Mucosa of gallbladder (tissue), 1 donor: ENCODE results near the gene RFNG. TPM values are rescaled to one million over a fixed set of nuclear protein-coding genes. Genes with fewer than 3 reads are reported as not detected.

Experiments
- DNase-seq: peaks from one replicate; pipeline ENCODE4 v3.0.0-alpha.2; 2020; ENCODE audit warnings: low spot score
- total RNA-seq: library from RNA; stranded (reverse); gene quantifications from one replicate; pipeline ENCODE4 v1.2.1, GENCODE V29; 2021
- donor health status: DM: no; HTN: no; CAD: no.

Gene RFNG, protein sequence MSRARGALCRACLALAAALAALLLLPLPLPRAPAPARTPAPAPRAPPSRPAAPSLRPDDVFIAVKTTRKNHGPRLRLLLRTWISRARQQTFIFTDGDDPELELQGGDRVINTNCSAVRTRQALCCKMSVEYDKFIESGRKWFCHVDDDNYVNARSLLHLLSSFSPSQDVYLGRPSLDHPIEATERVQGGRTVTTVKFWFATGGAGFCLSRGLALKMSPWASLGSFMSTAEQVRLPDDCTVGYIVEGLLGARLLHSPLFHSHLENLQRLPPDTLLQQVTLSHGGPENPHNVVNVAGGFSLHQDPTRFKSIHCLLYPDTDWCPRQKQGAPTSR
- 51.6 TPM for total RNA-seq

DNA sequence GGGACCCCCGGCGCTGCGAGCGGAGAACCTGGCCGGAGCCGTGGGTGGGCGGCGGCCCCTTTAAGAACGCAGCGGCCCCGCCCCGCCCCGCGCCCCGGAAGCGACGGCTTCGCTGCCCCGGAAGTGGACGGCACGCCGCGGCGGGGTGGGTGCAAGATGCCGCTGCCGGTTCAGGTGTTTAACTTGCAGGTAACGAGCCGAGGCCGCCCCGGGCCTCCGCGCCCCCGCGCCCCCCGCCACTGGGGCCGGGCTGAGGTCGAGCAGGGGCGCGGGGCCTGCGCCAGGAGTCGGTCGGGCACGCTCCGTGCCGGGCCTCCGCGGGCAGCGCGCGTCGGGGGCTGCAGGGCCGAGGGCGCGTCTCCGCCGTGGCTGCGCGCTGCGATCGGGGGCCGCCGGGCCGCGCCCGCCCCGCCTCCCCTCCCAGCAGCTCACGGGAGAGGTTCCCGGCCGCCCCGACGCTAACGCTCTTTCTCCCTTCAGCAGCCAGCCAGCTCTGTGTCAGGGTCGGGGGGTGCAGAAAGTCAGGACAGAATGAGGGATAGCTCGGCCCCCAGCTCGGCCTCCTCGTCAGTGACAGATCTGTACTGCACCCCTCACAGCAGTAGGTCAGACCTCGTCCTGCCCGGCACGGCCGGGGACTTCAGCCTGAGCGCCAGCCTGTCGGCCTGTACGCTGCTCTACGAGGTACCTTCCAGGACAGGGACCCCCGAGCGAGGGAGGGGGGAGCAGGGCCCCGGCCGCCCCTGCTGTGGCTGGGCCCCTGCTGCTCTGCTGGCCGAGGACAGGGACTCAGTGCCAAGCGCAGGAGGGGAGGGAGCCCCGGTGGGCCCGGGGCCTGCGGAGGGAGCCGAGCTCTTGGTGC, at the start of gene RFNG, which contains the start of gene GPS1:
RFNG (minus strand) TSS at position 36 of the 862 bp plus-strand sequence. CDS start 45 bp downstream, outside the sequence.
GPS1 (plus strand) TSS at position 123 of the 862 bp plus-strand sequence; CDS start at position 157, 34 bp downstream.
- peak; percentile 68 for DNase-seq

DNA sequence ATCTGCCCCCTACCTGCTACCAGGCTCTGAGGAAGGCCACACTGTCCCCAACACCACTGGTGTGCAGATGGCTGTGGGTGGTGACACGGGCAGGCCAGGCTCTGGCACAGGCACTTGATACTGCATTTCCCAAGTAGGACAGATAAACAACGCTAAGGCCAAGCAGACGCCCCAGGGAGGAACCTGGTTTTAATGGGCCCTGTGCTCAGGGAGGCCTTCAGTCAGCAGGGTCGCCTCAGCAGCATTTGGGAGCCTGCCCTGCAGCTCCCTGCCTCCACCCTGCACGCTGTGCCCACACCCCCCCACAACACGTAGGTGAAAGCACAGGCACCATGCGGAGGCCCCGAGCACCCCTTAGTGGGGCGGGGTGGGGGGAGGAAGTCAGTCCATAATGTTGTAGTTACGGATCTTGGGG, 49.7 kb upstream of the RFNG start:
- DNase-seq = no peak

DNA sequence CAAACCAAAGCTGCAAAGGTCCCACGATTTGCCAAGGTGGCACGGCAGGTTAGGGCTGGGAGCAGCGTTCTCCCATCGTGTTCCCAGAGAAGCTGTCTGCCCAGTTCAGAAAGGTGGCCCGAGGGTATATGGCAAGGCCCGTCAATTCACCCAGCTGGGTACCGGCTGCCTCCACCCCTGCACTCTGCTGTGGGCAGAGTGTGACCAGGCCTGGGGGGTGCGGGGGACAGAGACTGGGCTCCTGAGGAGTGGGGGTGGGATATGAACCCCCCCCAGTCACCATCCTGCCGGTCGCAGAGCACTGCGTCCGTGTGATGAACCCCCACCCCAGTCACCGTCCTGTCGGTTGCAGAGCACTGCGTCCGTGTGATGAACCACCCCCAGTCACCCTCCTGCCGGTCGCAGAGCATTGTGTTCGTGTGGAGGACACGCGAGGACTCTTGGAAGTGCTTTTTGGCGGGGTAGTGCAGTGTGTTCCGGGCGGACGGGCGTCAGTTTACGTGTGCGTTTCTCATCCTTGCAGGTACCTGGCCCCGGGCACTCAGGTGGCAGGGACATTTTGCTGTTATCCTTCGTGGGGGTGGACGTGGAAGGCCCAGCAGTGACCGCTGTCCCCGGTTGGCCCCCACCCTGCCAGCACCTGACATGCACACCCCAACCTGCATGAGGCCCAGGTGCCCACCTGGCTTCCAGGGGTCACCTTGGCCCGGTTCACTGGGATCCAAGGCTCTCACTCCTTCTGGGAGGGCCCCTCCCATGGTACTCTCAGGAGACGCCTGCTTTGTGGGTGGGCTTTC, 49.1 kb upstream of the RFNG start:
- no peak for DNase-seq

DNA sequence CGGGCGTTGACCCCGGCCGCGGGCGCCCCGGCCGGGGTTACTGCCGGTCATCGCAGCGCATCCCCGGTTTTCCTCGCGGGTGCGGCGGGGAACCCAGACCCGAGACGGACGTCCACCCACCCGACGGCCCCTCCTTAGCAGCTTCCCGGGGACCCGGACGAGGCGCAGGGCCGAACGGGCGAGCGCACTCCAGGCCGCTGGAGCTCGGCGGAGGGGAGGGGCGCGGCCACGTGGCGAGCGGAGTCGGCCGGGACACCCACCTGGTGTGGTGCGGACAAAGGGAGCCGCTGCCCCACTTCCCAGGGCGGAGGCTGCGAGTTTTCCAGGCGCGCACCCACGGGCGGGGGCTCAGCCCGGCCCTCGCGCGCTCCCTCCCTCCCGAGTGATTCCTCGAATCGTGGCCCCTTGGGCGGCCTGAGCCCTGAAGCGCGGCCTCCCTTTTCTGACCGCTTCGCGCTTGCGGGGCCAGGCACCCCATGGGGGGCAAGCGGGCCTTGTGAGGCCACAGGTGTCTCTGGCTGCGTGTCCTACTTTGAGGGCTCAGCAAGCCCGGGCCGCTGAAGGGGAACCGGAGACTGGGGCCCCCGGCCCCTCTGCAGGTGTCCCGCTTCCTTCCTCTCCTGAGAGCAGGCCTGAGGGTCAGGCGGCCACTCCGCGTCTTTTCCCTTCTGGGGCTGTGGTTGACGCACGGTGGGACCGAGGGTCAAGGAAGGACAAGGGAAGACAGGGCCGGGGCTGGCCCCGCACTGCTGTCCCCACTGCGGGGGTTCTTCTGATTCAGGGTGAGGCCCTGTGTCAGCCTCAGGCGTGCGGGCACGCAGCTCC, 47.5 kb upstream of the RFNG start:
- DNase-seq = no peak

DNA sequence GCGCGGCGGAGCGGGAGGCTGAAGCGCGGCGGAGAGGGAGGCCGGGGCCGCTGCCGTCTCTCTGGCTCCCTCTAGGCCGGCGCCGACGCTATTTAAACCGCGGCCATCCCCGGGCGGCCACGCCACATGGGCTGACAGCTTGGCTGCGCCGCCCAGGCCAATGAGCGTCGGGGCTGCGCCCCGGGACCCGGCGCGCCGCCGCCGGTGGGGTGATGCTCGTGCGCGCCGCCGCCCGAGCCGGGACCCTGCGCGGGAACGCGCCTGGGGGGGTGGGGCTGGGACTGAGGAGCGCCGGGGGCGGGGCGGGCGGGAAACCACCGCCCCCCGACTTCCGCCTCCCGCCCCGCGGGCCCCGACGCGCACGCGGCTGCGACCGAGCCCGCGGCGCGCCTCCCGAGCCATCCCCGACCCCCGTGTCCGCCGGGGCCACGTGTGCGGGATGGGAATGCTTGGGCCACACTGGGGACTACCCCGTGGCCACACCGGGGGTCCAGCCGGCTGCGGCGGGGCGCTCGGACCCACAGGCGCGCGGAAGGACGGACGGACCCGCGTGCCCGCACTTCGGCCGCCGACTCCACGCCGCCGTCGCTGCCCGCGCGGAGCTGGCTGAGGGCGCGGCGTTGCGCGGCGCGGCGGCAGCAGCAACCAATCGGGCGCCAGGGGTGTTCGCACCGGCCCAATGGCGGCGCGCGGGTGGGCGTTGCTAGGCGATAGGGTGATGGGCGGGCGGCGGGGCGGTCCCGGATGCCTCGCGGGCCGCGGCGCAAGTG, 46.7 kb upstream of the RFNG start, which contains the start of gene FASN:
FASN (minus strand) TSS at position 68 of the 770 bp plus-strand sequence. CDS start 1,791 bp downstream, outside the sequence.
- DNase-seq = peak; percentile 95

DNA sequence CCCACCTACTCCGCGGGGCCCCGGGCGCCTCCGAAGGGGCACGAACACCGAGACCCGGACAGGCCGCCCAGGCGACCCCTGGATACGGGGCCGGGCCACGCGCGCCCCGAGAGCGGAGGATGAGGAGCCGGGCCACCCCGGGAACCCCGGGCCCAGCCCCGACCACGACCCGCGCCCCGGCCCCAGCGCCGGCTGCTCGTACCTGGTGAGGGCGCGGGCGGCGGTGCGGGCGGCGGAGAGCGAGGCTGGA, 46.2 kb upstream of the RFNG start:
- no peak for DNase-seq

DNA sequence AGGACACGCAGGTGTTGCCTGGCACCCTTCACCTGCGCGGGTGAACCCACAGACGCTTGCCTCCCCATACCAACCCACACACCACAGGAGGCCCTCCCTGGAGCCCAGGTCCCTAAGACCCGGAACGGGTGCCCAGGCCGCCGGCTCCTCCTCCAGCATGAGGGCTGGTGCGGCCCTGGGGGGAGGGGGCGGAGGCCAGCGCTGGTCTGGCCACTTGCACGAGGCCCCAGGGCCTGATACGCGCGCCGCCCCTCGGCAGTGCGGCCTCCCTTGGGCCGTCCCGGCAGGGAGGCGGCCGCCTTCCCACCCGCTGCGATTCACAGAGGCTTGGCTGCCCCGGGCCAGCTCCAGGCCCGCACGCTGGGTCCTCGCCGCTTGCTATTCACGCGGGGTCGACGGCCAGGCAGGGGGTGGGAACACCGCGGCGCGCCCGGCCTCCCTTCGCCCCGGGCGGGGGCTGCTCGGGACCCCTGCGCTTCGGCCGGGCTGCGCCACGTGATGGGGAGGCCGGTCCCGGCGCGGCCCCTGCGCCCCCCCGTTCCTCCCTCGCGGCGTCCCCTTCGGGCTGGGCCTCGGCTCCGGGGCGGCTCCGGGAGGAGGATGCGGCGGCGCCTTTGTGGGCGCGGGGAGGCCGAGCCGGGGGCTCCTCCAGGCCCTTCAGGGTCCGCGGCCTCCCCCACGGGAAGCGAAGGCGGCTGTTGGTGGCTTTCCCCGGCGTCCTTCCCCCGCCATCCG, 45.7 kb upstream of the RFNG start:
- no peak for DNase-seq

DNA sequence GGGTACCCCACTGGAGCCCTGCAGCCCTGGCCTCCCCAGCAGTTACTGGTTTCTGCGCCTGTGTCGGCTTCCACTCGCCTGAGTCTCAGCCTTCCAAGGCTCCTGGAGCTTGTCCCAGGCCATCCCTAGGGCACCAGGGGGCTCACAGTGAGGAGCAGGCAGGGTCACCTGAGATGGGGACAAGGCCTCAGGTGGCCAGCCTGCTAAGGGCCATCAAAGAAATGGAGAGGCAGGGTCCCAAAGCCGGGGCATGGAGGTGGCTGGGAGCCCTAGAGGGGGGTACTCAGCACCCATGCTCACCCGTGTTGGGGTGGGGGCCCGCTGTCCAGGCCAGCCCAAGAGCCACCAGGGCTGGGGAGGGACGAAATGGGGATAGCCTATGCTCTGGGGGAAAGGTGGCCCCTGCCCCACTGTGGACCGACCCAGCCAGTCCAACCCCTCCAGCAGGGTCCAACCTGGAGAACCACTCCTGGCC, 45.1 kb upstream of the RFNG start:
- no peak for DNase-seq

DNA sequence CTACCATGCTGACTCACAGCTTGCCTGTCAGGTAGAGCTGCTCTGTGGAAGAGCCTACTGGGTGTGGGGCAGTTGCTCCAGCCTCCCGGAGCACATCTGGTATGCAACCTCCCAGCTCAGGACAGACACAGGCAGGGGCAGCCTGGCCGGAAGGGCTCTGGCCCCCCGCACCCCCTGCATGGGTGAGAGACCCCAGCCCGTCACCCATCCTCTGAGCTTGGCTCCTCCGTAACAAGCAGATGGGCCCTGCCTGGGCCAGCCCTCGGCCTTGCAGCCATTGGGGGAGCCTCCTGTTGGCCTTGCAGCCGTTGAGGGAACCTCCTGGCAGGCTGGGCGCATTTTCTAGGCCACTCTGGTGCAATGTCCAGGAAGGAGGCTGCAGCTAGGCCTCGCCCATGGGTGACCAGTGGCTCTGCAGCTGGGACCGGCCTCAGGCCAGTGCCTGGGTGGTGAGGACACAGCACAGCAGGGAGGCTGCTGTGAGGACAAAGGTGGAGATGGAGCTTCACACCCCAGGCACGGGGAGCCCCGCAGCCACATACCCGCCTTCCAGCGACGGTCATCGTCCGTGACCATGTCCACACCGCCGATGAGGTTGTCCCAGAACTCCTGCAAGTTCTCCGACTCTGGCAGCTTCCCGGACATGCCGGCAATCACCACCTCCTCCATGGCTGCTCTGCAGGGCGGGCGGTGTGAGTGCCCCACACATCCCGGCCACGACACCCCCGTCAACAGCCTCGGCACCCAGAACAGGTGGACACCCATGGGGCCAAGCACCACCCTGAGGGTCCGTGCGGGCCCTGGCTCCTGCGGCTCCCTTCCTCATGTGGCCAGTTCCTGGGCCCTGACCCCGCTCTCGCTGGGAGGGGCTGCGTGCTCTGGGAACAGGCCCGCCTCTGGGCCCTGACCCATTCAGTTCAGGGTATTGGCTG, 44.4 kb upstream of the RFNG start:
- no peak for DNase-seq

DNA sequence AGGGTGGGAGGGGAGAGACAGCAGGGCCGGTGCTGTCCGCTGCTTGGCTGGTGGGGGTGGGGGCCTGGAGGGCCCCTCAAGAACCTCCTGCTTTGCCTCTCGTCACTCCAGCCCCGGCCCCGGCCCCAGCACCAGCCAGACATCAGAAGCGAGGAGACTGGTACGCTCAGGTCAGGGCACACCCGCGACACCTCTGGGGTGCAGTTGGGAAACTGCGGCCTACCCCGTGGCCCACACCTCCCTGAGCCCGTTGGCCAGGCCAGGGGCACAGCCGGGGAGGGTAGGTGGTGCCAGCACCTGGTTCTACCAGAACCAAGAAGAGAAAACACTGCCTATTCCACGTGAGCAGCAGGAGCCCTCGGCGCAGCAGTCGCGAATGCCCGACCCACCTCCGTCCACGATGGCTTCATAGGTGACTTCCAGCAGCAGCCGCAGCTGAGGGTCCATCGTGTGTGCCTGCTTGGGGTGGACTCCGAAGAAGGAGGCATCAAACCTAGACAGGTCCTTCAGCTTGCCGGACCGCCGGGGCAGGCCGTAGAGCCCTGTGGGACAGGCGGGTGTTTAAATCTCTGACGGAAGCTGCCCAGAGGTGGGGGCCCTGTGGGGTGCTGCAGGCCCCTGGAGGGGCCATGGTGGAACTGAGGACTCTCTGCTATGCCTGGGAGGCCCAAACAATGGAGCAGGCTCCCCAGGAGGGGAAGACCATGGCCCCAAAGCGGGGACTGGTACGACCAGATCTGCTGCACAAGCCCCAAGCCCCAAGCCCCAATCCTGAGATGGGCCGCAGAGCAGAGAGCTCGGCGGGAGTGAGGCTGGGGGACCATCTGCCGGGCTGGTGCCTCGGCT, 43.5 kb upstream of the RFNG start:
- no peak for DNase-seq

DNA sequence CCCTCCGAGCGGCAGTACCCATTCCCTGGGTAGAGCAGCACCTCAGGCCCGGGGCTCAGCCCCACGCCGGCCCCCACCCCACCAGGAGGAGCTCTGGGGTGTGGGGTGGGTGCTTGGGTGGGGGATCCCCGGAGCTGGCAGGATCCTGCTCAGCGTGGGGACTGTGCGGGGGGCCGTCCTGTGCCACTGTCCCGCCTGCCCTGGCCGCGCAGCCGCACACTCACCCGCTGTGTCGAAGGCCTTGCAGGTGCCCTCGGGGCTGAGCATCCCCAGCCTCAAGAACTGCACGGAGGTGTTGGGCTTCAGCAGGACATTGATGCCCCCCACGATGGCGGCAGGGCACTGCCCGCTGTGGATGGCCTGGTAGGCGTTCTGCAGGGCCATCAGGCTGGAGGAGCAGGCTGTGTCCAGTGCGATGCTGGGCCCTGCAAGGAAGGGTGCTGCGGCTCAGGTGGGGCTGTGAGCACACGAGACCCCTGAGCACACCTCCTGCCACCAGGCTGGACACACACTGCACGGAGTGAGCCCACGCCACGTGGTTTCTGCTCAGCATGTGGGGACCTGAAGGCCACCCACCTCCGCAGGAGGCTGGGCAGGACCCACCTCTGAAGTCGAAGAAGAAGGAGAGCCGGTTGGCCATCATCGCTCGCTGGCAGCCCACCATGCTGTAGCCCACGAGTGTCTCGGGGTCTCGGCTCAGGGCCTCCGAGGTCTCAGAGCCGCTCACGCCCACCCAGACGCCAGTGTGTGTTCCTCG, 41.6 kb upstream of the RFNG start:
- no peak for DNase-seq

DNA sequence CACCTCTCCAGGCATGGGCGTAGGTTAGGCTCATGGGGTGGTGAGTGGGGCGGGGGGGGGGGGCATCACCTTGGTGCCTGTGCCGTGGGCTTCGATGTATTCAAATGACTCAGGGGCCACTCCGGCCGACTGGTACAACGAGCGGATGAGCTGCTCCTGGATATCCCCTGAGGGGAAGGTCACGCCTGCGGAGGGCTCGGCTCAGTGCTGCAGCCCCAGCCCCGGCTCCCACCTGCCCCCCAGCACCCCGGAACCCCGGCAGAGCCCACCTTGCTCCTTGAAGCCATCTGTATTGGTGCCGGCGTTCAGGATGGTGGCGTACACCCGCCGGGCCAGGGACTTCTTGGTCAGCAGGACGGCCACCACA, 41.0 kb upstream of the RFNG start:
- no peak for DNase-seq

DNA sequence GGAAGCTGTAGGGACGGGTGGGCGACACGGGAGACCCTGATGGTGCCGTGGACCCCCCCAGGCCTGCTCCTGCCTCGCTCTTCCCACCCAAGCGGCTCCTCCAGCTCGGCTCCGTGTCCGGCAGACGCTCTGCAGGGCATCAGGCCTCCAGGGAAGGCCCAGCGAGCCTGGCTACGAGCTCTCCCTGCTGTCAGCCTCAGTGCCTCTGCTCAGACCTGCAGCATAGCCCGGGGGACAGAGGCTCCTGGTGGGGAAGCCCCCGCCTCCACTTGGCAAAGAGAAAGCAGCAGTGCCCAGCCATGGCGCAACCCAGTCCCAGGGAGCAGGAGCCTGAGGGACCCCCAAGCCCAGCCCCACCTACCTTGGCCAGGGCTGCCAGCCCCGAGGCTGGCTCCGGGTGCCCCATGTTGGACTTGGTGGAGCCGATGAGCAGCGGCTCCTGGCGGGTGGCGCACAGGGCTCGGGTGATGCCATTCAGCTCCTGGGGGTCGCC, 40.5 kb upstream of the RFNG start:
- no peak for DNase-seq

DNA sequence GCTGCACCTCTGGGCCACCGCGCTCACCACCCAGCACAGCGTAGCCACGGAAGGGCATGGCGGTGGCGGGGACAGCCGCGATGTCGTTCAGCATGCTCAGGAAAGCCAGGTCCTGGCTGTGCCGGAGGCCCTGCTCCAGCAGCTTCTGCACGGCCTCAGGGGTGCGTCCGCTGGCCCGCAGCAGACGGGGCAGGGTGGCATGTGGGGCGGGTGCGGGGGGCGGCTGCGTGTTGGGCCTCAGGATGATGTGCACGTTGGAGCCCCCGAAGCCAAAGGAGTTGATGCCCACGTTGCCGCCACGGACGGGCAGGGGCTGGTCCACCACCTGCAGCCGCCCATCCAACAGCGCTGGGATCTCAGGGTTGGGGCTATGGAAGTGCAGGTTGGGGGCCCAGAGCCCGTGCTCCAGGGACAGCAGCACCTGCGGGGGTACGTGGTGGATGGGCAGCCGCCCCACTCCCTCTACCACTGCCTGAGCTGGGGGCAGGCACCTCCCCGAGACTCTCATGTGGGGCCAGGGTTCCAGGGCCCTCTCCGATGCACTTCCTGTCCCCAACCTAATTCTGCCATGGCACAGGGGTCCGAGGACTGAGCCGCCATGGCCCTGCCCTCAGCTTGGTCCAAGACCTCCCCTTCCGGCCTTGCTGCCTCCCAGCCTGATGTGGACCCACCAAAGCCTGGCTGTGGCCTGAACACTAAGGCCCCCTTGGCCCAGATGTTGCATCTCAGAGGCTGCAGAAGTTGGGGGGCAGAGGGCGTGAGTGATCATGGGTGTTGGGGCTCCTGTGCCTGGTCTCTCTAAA, 39.9 kb upstream of the RFNG start:
- DNase-seq = no peak

DNA sequence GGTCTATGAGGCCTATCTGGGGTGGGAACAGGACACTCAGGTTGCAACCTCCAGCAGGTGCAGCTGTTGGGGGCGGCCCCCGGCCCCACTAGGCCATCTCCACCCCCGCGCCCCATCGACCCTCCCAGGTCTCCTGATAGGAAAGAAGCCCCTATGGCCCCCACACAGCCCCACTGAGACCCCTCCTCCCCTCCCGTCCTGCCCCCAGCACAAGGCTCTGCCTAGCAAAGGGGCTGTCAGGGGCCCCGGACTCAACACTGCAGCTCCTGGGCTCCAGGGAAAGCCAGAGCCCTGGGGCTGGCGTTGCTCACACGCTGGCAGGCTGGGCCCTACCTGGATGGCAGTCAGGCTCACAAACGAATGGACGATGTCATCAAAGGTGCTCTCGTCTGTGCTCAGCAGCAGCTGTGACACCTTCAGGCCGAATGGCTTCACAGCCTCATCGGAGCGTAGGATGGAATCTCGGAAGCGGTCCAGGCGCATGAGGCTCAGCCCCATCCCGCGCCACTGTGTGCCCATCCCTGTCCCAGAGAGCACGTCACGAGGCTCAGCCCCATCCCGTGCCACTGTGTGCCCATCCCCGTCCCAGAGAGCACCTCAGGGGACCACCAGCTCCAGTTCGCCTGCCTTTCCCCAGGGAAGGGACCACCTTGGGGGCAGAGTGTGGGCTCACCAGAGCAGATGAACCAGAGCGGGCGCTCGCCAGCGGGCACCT, 39.1 kb upstream of the RFNG start:
- no peak for DNase-seq
